Ishikawa (cell line): Measurements from ENCODE around the gene PARD3.

Experiments used
- CEBPB ChIP-seq: IDR thresholded peaks from 2 replicates; pipeline ENCODE4 v1.6.1; 2012
- CREB1 ChIP-seq: IDR thresholded peaks from 2 replicates; pipeline ENCODE4 v1.6.1; 2012; ENCODE audit warnings: low read depth
- EGR1 ChIP-seq: IDR thresholded peaks from 2 replicates; pipeline ENCODE4 v1.6.1; 2012
- EP300 ChIP-seq: IDR thresholded peaks from 2 replicates; pipeline ENCODE4 v1.6.1; 2012; ENCODE audit warnings: borderline replicate concordance
- FOXM1 ChIP-seq: IDR thresholded peaks from 2 replicates; pipeline ENCODE4 v1.6.1; 2012; ENCODE audit warnings: low read depth, borderline replicate concordance
- MAX ChIP-seq: IDR thresholded peaks from 2 replicates; pipeline ENCODE4 v1.6.1; 2012
- NFIC ChIP-seq: IDR thresholded peaks from 2 replicates; pipeline ENCODE4 v1.6.1; 2012
- RAD21 ChIP-seq: IDR thresholded peaks from 2 replicates; pipeline ENCODE4 v1.6.1; 2012; ENCODE audit warnings: low read depth
- REST ChIP-seq: IDR thresholded peaks from 2 replicates; pipeline ENCODE4 v1.6.1; 2012; ENCODE audit warnings: low read depth, mild to moderate bottlenecking
- TAF1 ChIP-seq: IDR thresholded peaks from 2 replicates; pipeline ENCODE4 v1.6.1; 2012; ENCODE audit warnings: low read depth, mild to moderate bottlenecking
- TCF12 ChIP-seq: IDR thresholded peaks from 2 replicates; pipeline ENCODE4 v1.6.1; 2012; ENCODE audit warnings: low read depth
- TEAD4 ChIP-seq: IDR thresholded peaks from 2 replicates; pipeline ENCODE4 v1.6.1; 2012
- USF1 ChIP-seq: IDR thresholded peaks from 2 replicates; pipeline ENCODE4 v1.6.1; 2012
- YY1 ChIP-seq: IDR thresholded peaks from 2 replicates; pipeline ENCODE4 v1.6.1; 2012; ENCODE audit warnings: low read depth
- ZBTB7A ChIP-seq: IDR thresholded peaks from 2 replicates; pipeline ENCODE4 v1.6.1; 2012; ENCODE audit warnings: low read depth

The PARD3 gene

GRCh38 chr10:34794835-34795234, 20.3 kb downstream of the PARD3 start:
- no peak for TF ChIP-seq TCF12
- no peak for TF ChIP-seq EP300
- no peak for TF ChIP-seq EGR1
- no peak for TF ChIP-seq CREB1
- no peak for TF ChIP-seq MAX

GRCh38 chr10:34792881-34793280, 22.2 kb downstream of the PARD3 start:
- TF ChIP-seq RAD21: no peak
- TF ChIP-seq TEAD4: no peak

- TF ChIP-seq ZBTB7A (no peak), TCF12 (no peak), FOXM1 (no peak), CREB1 (no peak), TEAD4 (no peak), REST (no peak), MAX (no peak), EGR1 (no peak), YY1 (no peak), TAF1 (no peak), RAD21 (no peak), NFIC (no peak), USF1 (no peak), EP300 (no peak), CEBPB (no peak)
Measured at GRCh38 chr10:34791947-34792346, 23.1 kb downstream of the PARD3 start.

GRCh38 chr10:34791228-34791627, 23.9 kb downstream of the PARD3 start:
- TF ChIP-seq EGR1 (no peak), RAD21 (no peak), USF1 (no peak), CEBPB (no peak), ZBTB7A (no peak), TCF12 (no peak), TEAD4 (no peak), NFIC (no peak)

- TF ChIP-seq YY1: no peak
- no peak for TF ChIP-seq CEBPB
- TF ChIP-seq USF1: no peak
- TF ChIP-seq REST: no peak
- TF ChIP-seq FOXM1: no peak
- TF ChIP-seq CREB1: no peak
Measured at GRCh38 chr10:34789966-34790506, 25.1 kb downstream of the PARD3 start.

GRCh38 chr10:34786464-34786863, 28.6 kb downstream of the PARD3 start:
- TF ChIP-seq ZBTB7A (no peak), YY1 (no peak), TAF1 (no peak), REST (no peak), RAD21 (no peak), TEAD4 (no peak), NFIC (no peak), EGR1 (no peak), USF1 (no peak)
